GM12891 (cell line): ENCODE results near the gene EBI3.
A peak's percentile ranks its signal among the peaks of the same experiment; 100 is the strongest.

Experiments used
- PAX5 ChIP-seq: IDR thresholded peaks from 2 replicates; pipeline ENCODE4 v1.6.1; 2011; ENCODE audit warnings: low read length, moderate library complexity, mild to moderate bottlenecking; ENCODE audit not compliant: insufficient read depth, severe bottlenecking
- POLR2A ChIP-seq: IDR thresholded peaks from 2 replicates; pipeline ENCODE4 v1.6.1; 2011; ENCODE audit warnings: low read depth, low read length, control low read depth
- POLR2AphosphoS5 ChIP-seq: IDR thresholded peaks from 2 replicates; pipeline ENCODE4 v1.6.1; 2011; ENCODE audit warnings: low read depth, low read length, control low read depth
- TAF1 ChIP-seq: IDR thresholded peaks from 2 replicates; pipeline ENCODE4 v1.6.1; 2011; ENCODE audit warnings: low read depth, low read length, control low read depth

GRCh38 chr19:4246767-4247593, 17.7 kb downstream of the EBI3 start, which contains the start of gene YJU2:
- TF ChIP-seq TAF1 = peak; percentile 93
- TF ChIP-seq POLR2A = peak; percentile 92
- TF ChIP-seq PAX5 = no peak
- TF ChIP-seq POLR2AphosphoS5 = peak; percentile 96
